ENCODE results near the gene SLC10A7.

Gene SLC10A7

DNA sequence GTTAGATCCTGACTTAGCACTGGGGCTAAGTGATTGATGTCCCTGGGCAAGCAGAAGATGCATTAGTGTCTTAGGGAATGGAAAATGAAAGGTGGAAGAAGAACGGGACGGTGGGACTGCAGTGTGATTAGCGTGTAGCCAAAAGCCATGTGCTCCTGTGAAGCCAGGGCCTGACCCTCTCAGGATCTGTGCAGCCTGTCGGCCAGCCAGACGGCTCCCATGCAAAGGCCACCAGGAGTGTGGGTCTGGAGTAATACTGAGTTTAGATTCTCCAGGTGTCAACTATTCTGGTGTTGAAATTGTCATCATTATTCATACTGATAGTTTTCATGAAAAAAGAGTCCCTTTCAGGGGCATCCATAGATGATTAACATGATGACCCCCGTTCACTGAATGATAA lies 275.4 kb downstream of the SLC10A7 start:
- DNase-seq: no peak

DNA sequence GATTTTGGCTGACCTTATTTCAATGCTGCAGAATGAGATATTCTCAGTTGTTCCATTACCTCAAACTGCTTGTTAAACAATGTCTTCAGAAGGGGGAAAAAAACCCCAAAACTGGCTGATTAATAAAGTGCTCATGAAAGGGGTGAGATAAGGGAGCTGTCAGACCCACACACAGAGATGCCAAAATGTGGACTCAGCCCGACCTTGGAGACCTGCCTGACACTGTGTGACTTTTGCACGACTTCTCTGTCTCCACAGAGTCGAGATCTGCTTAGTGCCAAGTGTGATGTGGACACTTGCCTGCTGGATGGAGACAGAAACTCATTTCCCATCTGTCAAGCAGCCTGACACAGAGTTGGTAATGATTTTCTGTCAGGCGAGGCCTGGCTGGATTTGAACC lies 275.9 kb downstream of the SLC10A7 start:
- no peak for DNase-seq

DNA sequence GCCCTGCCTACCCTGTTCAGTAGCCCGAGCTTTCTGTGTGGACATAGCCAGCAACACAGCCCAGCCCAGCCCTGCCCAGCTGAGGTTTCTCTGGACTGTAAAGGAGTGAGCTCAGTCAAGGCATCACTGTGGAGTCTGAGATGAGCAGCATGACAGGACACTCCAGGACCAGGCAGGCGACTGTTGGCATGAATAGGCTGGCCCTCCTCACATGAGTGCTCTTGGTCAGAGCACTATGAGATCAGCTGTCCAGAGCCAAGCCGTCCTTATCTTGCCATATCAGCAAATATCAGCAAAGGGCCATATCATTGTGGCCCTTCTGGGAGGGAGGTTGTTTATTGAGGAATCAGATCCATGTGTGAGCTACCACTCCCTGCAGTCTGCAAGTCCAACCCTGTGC lies 276.5 kb downstream of the SLC10A7 start:
- no peak for DNase-seq

DNA sequence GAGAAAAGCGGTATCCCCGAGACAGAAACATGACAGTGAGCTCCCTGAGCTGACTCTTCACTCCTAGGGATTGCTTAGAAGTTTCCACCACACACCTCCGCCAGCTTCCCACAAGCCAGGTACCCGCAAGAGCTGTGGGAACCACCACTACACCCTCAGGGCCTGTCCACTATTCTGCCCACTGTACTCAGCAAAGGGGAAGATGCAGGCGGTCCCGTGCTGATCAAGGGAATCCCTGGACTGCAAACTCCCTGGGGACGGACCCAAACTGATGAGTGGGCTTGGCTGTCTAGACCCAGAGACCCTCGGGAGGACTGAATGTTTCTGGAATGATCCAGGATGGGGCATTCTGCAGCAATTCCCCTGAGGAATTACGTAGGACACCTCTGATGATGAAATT lies 277.2 kb downstream of the SLC10A7 start:
- DNase-seq: no peak

DNA sequence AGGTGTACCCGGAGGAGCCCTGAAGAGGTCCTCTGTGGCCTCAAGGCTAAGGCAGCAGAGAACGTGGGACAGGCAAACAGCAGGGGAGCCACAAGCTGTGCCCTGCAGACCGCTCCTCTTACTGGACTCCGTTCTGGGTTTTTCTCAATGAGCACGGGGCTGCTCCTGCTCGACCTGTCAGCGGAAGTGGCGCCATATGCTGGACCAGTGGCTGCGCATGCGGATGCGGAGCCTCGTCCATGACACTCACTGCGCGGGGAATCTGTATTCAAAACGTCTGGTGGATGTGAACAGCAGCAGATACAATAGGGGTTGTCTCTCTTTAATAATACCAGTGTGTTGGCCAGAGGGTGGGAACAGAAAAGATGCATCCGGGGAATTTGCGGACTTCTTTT lies 277.9 kb downstream of the SLC10A7 start:
- no peak for DNase-seq

DNA sequence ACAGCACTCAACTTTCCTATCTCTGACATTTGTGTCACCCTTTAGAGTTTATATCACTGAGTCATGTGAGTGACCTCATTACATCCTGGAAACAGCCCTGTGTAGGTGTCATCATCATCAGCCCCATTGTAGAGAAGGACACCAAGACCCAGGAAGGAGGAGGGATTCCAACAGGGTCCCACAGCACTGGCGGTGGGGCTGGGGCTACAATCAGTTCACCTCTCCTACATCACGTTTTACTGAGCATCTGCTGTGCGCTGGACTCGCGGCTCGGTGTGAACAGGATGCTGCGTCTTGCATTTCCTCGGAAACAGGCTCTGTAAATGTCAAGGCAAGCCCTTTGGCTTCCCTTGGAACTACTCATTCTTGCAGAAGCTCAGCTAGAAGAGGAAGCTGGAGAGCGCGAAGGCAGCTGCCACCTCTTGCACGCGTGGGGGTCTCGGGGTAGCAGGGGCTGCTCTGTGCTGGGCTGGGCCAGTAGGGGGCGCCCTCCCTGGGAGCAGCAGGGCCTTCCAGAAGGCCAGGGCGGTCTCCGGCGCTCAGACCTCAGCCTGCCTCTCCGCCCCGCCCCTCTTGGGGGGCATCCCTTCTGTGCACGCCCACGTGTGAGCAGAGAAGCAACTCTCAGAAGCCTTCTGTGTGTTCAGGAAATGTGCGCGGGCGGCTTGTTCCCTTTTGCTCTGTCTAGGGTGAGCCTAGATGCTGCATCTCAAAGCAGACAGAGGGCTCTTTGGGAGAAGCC lies 278.4 kb downstream of the SLC10A7 start:
- no peak for DNase-seq

DNA sequence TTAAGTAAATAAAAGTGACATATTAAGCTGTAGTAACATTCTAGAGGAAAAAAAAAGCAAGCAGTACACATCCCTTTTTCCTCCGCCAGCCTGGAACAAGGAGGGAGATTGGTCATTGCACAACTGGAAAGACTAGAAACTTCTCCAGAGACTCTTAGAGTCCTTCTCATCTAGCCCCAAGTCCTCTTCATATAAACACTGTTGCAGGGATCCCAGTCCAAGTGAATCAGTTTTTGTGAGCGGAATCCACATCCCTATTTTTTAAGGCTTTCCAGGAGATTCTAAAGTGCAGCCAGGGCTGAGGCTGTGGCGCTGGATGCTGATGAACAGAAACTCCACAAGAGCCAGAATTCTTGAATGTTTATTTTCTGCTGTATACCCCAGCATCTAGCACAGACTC lies 283.6 kb downstream of the SLC10A7 start:
- DNase-seq: no peak

DNA sequence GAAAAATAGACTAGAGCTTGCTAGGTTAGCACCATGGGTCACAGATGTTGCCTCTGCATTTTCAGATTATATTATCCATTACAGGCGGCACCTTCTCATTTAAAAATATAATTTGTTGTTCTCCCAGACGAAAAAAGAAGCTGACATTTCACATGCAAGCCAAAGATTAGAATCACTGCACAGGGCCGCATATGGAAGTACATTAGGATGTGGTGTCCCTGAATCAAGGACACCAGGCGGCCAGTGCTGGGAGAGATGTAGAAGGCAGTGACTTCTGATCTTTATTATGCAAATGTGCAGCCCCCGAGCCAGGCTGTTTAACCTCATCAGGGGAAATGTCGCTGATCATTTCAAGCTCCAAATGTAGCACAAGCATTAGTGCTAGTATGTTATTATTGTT lies 284.6 kb downstream of the SLC10A7 start:
- no peak for DNase-seq

DNA sequence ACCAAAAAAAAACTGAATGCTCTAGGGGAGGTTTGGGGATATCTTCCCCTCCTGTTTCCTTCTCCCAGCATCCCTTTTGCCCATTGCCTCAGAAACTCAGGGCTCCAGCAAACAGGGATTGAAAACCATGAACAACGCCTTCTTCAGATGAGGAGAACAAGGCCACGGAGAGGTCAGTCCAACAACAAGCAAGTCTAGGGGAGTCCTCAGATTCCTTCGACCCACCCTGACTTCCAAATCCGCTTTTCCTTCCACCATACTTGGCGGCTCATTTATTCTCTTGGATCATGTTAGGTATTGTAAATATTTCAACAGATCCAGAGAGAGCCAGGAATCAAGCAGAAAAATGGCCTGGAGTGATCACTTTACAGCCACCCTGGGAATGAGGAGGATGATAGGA lies 285.5 kb downstream of the SLC10A7 start:
- DNase-seq: no peak

DNA sequence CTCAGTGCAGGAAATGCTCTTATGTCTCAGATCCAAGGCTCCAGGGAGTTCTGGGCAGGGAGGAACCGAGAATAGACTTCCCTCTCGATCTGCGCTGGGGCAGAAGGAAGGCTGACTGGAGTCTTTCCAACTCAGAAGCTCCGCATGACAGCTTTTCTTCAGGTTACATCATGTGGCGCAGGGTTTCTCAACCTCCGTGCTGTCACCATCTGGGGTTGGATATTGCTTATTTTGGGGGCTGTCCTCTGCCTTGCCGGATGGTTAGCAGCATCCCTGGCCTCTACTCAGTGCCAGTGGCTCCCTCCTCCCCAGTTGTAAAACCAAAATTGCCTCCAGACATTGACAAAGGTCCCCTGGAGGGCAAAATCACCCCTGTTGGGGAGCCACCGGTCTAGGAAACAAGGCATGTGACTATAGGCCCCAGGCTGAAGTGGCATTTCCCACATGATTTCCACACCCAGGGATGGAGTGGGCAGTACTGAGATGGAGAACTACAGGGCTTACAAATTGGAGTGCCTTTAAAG lies 286.0 kb downstream of the SLC10A7 start:
- no peak for DNase-seq

DNA sequence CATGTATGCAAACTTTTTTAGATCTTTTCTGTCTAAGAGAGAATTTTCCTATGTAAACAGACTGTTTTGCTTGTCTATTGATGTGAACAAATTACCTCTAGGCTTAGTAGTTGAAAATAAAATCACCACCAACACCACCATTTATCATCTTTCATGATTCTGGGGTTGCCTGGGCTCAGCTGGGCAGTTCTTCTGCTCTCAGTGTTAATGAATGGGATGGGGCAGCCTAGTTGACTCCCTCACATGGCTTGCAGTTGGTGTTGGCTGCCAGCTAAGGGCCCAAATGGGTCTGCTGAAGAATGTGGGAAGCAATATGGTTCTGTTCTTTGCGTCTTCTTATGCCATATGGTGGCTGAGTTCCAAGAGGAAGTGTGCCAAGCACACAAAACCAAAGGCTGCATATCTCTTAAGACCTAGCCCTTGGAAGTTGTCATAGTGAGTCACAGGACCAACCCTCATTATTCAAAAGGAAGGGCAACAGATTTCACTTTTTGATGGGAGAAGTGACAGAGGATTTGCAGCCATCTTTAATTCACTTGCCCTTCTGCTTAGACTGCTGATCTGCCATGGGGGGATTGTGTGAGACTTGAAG lies 289.5 kb downstream of the SLC10A7 start:
- DNase-seq: no peak

DNA sequence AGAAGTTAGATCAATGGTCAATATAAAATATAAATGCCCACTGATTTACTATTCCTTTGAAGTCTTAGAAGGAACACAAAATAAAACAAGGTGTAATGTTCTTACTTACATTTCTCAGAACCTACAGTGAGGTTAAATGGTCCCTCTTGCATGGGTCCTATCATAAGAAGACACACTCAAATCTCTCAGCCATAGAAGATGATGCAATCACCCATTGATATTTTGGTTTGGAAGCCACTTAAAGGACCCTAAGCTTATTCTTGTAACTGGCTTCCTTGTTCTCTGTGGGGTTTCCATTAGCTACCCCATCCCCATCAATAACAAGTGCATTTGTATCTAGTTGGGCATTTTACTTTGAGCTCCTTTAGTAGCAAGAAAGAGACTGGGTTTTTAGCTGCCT lies 292.3 kb downstream of the SLC10A7 start:
- DNase-seq: no peak

DNA sequence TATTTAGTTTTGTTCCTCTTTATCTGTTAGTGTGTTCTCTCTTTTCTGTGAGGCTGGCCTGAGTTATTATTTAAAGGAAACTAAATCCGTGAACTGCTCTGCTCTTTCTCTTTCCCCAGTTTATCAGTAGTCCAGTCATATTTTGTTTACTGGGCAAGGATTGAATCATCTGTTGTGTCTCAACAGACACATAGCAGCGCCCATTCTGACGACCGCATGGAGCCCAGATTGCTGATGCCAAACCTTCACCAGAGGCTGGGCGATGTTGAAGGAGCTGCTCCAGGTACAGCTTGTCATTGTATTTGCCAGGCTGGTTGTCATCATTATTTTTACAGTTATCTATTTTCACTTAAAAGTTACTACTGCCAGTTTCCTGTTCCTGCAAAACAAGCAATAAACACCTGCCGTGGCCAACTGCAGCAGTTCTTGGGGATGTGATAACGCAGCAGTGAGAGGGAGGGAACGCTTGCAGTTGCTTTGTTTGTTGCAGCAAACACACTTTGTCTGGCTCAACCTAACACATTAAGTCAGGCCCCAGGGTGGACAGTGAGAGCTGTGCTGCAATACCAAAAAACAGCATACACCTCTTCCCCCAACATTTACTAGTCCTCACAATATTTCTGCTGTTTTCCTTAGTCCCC lies 297.3 kb downstream of the SLC10A7 start:
- DNase-seq: no peak

DNA sequence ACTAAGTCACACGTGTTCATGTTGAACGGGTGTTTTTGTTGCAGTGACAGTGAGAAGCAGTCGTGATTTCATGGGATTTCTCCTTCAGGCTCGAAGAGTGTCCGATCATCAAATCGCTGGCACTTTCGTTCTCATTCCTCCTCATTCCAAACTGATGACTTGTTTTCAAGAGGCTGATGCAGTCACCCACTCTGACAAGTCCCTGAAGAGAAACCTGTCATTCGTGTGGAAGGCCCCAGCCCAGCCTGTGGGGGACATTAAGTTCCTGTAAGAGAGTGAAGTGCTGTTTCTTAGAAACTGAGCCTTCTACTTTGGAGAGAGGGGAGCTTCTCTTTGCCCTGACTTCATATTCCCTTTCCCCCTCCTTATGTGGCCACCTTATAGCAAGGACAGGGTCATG lies 299.4 kb downstream of the SLC10A7 start:
- DNase-seq: no peak

DNA sequence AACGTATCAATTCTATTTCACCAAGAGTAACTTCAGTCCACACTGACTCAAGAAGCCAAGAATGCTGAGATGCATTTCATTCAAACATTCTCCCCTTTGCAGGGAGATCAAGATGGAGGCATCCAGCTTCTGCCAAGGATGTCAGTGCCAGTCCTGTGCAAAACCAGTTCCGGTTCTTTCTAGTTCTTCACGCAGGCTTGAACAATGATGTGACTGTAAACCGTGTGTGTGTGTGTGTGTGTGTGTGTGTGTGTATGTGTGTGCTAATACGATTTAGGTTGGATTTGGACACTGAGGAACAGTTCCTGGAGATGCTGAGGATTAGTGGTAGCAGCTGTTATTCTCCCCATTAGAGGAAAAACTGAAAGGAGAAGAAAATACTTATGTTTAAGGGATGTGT lies 307.5 kb downstream of the SLC10A7 start, which contains the start of gene REELD1:
Gene REELD1, plus strand, starts transcription at position 301 of the 400 bp plus-strand sequence. CDS start 2,415 bp downstream, outside the sequence.
- no peak for DNase-seq

DNA sequence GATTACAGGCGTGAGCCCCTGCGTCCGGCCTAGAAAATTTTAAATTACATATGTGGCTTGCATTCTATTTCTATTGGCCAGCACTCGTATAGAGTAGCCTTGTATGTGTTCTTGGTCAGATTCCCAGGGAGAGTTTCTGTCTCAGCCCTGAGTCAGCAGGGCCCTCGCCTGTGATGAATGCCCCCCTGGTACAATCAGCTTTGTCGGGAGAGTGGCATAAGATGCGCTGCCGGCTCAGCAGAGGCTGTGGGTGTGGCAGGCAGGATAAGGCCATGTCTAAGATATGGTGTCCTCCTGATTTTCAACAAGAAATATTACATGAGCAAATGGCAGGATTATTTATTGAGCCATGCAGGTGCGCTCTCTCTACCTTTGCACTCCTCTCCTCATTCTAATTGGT lies 309.0 kb downstream of the SLC10A7 start:
- DNase-seq: no peak

DNA sequence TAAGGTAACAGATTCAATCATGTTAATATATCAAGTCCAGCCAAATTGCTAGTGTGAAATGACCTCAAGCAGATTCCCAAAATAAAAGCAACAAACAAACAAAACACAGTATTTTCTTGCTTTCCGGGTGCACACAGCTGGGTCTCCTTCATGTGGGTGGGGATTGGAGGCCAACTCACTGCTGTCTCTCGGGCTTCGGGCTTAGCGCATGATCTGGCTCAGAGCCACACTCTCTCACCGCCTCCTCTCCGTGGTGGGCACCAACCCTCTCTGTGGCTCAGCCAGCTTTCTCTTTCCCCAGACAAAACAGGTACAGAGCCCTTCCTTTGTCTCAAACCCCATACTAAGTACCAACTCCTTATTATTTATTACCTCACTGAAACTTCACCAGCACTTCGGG lies 310.3 kb downstream of the SLC10A7 start:
- DNase-seq: no peak

DNA sequence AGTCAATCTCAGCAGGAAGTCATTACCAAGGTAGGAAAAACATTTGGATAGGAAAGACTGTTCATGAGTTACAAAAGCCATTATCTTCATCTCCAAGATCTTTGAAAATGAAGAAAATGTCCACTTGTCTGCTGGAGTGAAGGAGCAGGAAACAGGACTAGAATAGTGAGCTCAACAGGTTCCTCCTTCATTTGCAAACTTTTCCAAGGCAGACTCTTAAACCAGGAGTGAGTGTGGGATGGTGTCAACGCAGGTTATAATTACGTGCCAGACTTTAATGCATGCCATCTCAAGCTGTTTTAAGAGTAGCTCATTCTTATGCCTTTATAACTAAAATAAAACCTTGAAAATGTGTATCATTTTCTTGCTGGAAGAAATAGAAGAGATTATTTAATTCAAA lies 310.9 kb downstream of the SLC10A7 start:
- no peak for DNase-seq

DNA sequence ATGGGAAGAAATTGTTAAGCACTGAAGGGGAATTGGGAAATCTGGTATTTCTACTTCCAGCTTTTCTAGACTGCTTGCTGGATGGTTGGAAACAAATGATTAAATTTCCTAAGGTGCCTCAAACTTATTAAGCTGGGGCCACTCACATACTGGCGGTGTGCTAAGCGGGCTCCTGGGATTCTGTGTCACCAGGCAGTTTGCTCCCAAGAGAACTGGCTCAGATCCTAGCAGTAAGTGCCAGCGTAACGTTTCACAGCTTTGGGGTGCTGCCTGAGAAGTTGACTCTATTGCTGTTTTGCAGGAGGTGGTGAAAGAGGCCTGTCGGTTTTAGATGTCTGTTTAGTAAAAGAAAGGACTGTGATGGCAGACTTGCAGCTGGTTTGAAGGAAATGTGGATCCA lies 314.3 kb downstream of the SLC10A7 start:
- no peak for DNase-seq
